ENCODE data around the gene TKT.

DNA sequence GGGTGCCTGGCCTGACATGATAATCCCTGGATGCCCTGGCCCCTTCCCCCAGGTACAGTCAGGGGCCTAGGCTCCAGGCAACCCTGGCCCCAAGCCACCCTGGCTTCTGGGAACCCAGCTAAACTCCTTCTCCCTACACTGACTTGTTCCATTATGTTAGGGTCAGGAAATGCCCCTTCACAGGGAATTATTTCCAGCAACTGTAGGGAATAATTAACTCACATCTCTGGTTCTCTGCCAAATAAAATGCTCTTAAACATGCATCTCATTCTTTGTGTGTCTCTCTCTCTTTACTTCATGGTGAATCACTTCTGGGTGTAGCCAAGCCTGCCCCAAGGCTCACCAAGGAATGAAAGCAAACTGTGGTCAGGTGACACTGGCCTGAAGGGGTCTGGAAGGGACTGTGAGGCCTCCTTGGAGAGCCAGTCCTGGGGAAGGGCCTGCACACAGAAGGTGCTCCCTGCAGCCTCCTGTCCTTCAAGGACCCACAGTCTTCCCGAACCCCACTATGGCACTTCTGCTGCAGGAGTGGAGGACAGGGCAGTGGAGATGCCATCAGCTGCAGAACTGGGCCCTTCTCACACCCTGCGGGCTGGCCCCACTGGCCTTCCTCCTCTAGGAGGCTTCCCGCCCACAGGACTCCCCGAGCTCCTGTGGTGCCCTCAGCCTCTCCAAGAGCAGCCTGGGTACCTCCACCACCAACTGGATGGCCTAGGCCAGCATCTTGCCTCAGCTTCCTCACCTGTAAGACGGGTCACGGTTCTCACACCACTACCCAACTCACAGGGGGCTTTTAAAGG lies 17.6 kb downstream of the TKT start:
- TF ChIP-seq, protein P1, sequence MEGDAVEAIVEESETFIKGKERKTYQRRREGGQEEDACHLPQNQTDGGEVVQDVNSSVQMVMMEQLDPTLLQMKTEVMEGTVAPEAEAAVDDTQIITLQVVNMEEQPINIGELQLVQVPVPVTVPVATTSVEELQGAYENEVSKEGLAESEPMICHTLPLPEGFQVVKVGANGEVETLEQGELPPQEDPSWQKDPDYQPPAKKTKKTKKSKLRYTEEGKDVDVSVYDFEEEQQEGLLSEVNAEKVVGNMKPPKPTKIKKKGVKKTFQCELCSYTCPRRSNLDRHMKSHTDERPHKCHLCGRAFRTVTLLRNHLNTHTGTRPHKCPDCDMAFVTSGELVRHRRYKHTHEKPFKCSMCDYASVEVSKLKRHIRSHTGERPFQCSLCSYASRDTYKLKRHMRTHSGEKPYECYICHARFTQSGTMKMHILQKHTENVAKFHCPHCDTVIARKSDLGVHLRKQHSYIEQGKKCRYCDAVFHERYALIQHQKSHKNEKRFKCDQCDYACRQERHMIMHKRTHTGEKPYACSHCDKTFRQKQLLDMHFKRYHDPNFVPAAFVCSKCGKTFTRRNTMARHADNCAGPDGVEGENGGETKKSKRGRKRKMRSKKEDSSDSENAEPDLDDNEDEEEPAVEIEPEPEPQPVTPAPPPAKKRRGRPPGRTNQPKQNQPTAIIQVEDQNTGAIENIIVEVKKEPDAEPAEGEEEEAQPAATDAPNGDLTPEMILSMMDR (IDR thresholded peaks at IDR 0.05 in 2 of 3, conservative IDR thresholded peaks at IDR 0.05 in 1 of 3; ENCODE audit: borderline replicate concordance in 1 of 3, insufficient read depth in 1 of 3, low read depth in 2 of 3, low read length in 2 of 3): no peak
- TF ChIP-seq JUND (IDR thresholded peaks at IDR 0.05) (peak; percentile 86), SIN3A (IDR thresholded peaks at IDR 0.05; ENCODE audit: low read depth) (0 out of 2 replicates have a peak, but pooled peaks have one; percentile 39), CEBPB (IDR thresholded peaks at IDR 0.05; ENCODE audit: low read depth) (no peak), SP1 (IDR thresholded peaks at IDR 0.05; ENCODE audit: low read depth) (peak; percentile 91), POLR2A (IDR thresholded peaks at IDR 0.05; ENCODE audit: borderline replicate concordance, extremely low read depth, insufficient read depth, insufficient read length) (no peak)
- TF ChIP-seq, protein P2, sequence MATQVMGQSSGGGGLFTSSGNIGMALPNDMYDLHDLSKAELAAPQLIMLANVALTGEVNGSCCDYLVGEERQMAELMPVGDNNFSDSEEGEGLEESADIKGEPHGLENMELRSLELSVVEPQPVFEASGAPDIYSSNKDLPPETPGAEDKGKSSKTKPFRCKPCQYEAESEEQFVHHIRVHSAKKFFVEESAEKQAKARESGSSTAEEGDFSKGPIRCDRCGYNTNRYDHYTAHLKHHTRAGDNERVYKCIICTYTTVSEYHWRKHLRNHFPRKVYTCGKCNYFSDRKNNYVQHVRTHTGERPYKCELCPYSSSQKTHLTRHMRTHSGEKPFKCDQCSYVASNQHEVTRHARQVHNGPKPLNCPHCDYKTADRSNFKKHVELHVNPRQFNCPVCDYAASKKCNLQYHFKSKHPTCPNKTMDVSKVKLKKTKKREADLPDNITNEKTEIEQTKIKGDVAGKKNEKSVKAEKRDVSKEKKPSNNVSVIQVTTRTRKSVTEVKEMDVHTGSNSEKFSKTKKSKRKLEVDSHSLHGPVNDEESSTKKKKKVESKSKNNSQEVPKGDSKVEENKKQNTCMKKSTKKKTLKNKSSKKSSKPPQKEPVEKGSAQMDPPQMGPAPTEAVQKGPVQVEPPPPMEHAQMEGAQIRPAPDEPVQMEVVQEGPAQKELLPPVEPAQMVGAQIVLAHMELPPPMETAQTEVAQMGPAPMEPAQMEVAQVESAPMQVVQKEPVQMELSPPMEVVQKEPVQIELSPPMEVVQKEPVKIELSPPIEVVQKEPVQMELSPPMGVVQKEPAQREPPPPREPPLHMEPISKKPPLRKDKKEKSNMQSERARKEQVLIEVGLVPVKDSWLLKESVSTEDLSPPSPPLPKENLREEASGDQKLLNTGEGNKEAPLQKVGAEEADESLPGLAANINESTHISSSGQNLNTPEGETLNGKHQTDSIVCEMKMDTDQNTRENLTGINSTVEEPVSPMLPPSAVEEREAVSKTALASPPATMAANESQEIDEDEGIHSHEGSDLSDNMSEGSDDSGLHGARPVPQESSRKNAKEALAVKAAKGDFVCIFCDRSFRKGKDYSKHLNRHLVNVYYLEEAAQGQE (IDR thresholded peaks at IDR 0.05; ENCODE audit: low read depth): no peak
- TF ChIP-seq, protein P3, sequence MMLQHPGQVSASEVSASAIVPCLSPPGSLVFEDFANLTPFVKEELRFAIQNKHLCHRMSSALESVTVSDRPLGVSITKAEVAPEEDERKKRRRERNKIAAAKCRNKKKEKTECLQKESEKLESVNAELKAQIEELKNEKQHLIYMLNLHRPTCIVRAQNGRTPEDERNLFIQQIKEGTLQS (IDR thresholded peaks at IDR 0.05): no peak

Data from HCT116 (cell line).